Activated T-helper 17 cell treated with anti-CD3 and anti-CD28 coated beads, Interleukin-2, amount 50 U/mL, for 72 hours (primary cell): ENCODE results near the gene PSMB10. TPM values are rescaled to one million over a fixed set of nuclear protein-coding genes. Genes with fewer than 3 reads are reported as not detected.
"Not testable (repeated sequence)": the region's sequence is repeated elsewhere in the genome, so short reads cannot be mapped to it uniquely, and the experiment has no call there.

Source experiments
- ATAC-seq: fragments of 150-1000 bp; cut with Tn5 transposase; replicated peaks from 2 replicates; pipeline ENCODE4 v1.10.0; 2021; ENCODE audit warnings: mild to moderate bottlenecking, moderate library complexity
- H3K27ac Mint-ChIP-seq: one replicate; pipeline ENCODE4 v1.8.0; 2022; ENCODE audit warnings: mixed read lengths
- H3K27me3 Mint-ChIP-seq: one replicate; pipeline ENCODE4 v1.8.0; 2022; ENCODE audit warnings: mixed read lengths
- H3K36me3 Mint-ChIP-seq: one replicate; pipeline ENCODE4 v1.8.0; 2022; ENCODE audit warnings: low read depth, mild to moderate bottlenecking, mixed read lengths
- H3K4me1 Mint-ChIP-seq: one replicate; pipeline ENCODE4 v1.8.0; 2022; ENCODE audit warnings: mixed read lengths
- H3K4me3 Mint-ChIP-seq: one replicate; pipeline ENCODE4 v1.8.0; 2022; ENCODE audit warnings: mild to moderate bottlenecking, mixed read lengths
- H3K9me3 Mint-ChIP-seq: one replicate; pipeline ENCODE4 v1.8.0; 2022; ENCODE audit warnings: mixed read lengths
- total RNA-seq, 2 donors: library from RNA; stranded (reverse); gene quantifications; one replicate each; pipeline ENCODE4 v1.2.3, GENCODE V29; 2022

The PSMB10 gene
- 100 to 1,000 TPM; 201 to 217 TPM for total RNA-seq

- H3K4me1 Mint-ChIP-seq: peaks cover 18% of the 10 kb centered on the region
- peak within 1 kb of the TSS; percentile 81 for H3K4me3 Mint-ChIP-seq
- peaks cover 63% of the 10 kb centered on the region for H3K36me3 Mint-ChIP-seq
- no peaks in the 10 kb centered on the region for H3K9me3 Mint-ChIP-seq
- ATAC-seq: peak; percentile 3
- peak within 1 kb of the TSS; percentile 99 for H3K27ac Mint-ChIP-seq
- H3K27me3 Mint-ChIP-seq: no peaks in the 10 kb centered on the region
Observed at GRCh38 chr16:67936124-67936879, at the start of gene PSMB10. TSS of gene PSMB10 (minus strand) at chr16:67936850. CDS start at chr16:67936749, 101 bp downstream.

- no peaks in the 10 kb centered on the region for H3K9me3 Mint-ChIP-seq
- peaks cover 9% of the 10 kb centered on the region for H3K4me1 Mint-ChIP-seq
- H3K4me3 Mint-ChIP-seq: no peak overlapping the region
- H3K27ac Mint-ChIP-seq: no peak overlapping the region
- H3K27me3 Mint-ChIP-seq: no peaks in the 10 kb centered on the region
- ATAC-seq: no peak
- H3K36me3 Mint-ChIP-seq: no peaks in the 10 kb centered on the region
Observed at GRCh38 chr16:67982011-67982696, 45.5 kb upstream of the PSMB10 start.

DNA sequence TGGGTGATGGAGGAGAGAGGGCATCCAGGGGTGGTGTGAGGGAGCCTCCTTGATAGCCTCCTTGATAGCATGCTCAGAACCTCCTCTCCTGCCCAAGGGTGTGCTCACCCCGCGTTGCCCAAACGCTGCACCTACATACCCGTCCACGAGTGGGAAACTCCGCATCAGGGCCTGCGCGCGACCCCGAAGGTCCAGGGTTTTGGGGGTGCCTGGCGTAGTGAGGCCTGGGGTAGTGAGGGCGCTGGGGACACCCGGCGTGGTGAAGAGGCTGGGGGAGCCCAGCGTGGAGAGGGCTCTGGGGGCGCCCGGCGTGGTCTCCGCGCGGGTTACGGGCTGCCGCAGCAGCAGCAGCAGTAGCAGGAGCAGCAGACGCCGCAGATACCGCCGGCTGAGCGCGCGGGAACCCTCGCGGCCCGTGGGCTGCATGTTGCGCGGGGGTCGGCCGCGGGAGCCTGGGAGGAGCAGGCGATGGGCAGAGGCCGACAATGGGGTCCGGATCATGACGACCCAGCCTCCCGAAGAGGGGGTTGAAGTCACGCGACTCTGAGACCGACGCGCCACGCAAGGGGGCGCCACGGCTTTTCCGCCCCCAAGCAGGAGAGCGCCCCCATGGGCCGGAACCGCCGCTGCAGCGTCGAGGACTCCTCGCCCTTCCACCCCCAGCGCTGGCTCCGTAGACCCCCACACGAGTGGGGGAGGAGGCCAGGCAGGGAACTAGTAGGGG, 43.5 kb upstream of the PSMB10 start, which contains the start of gene DPEP3:
Gene DPEP3, minus strand, starts transcription at position 545 of the 724 bp plus-strand sequence. Its CDS starts 119 bp downstream, at position 426.
- H3K4me3 Mint-ChIP-seq: no peak within 1 kb of the TSS
- ATAC-seq: no peak
- H3K4me1 Mint-ChIP-seq: peaks cover 9% of the 10 kb centered on the region

DNA sequence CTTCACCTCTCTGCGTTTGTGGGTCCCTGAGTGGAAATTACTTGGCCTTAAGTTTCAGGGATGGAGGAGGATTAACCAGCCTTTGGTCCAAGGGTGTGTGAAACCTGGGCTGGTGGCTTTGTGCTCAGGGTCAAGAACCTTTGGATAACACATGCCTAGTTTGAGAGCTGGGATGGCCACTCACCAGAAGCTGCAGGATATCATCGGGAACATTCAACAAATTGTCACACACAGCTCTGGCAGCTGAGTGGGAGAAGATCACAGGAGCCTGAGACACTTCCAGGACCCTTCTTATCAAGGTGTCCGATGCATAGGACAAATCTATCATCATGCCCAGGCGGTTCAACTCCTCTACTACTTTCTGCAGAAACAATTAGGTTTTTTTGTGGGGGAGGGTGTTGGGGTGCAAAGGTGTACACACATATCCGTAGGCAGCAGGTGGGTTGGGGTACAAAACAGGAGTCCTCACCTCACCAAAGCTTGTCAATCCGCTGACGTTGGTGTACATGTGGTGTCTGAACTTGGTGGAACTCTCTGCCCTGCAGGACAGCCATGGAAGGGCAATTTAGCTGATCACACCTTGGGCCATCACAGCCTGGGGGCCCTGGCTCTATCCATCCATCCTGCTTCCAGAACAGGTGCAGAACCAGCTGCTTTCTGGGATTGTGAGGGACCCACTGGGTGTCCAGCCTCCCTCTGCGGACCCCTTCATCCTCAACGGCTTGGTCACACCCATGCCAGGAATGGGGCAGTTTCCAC, 41.0 kb upstream of the PSMB10 start:
- ATAC-seq: no peak
- Mint-ChIP-seq H3K27ac (no peak overlapping the region), H3K36me3 (no peaks in the 10 kb centered on the region), H3K4me1 (no peaks in the 10 kb centered on the region), H3K27me3 (no peaks in the 10 kb centered on the region), H3K4me3 (no peak overlapping the region), H3K9me3 (no peaks in the 10 kb centered on the region)

More for the DNA sequence above, 43.5 kb upstream of the PSMB10 start, which contains the start of gene DPEP3:
- Mint-ChIP-seq H3K36me3 (no peaks in the 10 kb centered on the region), H3K9me3 (no peaks in the 10 kb centered on the region), H3K27me3 (no peaks in the 10 kb centered on the region), H3K27ac (no peak within 1 kb of the TSS)

DNA sequence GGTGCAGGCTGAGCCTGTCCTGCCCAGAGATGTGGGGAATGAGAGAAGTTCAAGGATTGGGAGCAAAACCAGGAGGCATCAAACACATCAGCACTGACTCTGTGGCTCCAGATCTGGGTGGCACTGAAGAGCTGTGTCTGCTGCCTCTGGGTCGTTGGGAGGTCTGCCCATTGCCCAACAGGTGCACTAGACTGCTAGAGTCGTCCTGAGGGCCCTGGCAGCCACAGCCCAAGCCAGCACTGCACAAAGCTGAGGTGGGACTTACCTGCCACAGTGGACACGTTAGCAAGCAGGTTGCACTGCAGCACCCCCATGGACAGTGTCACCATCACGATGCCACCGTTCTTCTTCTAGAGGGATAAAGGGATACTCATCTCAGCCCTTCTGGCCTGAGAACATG, 40.4 kb upstream of the PSMB10 start:
- H3K4me1 Mint-ChIP-seq: no peaks in the 10 kb centered on the region
- no peak overlapping the region for H3K27ac Mint-ChIP-seq
- H3K36me3 Mint-ChIP-seq: no peaks in the 10 kb centered on the region
- H3K9me3 Mint-ChIP-seq: no peaks in the 10 kb centered on the region
- H3K27me3 Mint-ChIP-seq: no peaks in the 10 kb centered on the region
- no peak for ATAC-seq
- no peak overlapping the region for H3K4me3 Mint-ChIP-seq

DNA sequence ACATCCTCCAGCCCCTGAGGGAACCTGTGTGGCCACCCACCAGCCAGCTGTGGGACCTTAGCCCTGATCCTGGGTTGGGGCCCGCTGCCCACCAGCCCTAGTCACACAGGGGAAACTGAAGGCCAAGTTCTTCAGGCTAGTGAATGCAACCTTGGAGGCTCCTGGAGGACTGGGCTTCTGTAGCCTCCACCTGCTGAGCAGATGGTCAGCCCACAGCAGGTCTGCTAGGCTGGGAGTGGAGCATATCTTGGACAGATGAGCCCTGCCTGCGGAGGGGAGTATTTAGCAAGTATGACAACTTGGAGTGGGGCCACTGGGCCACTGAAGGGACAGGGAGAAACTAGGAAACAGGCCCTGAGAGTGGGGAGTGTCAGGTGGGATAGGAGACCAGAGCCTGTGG, 39.6 kb upstream of the PSMB10 start:
- Mint-ChIP-seq H3K36me3 (no peaks in the 10 kb centered on the region), H3K4me1 (no peaks in the 10 kb centered on the region), H3K9me3 (no peaks in the 10 kb centered on the region), H3K27me3 (no peaks in the 10 kb centered on the region), H3K27ac (no peak overlapping the region), H3K4me3 (no peak overlapping the region)
- ATAC-seq: no peak

- no peak for ATAC-seq
- no peak overlapping the region for H3K4me3 Mint-ChIP-seq
- H3K27me3 Mint-ChIP-seq: no peaks in the 10 kb centered on the region
- H3K36me3 Mint-ChIP-seq: no peaks in the 10 kb centered on the region
- no peaks in the 10 kb centered on the region for H3K4me1 Mint-ChIP-seq
- H3K27ac Mint-ChIP-seq: peak overlapping the region; percentile 8
- H3K9me3 Mint-ChIP-seq: no peaks in the 10 kb centered on the region
Observed at GRCh38 chr16:67975321-67976105, 38.9 kb upstream of the PSMB10 start.

GRCh38 chr16:67972285-67972684, 35.6 kb upstream of the PSMB10 start:
- H3K27me3 Mint-ChIP-seq, H3K27ac Mint-ChIP-seq, H3K36me3 Mint-ChIP-seq, H3K9me3 Mint-ChIP-seq, ATAC-seq, H3K4me3 Mint-ChIP-seq: not testable (repeated sequence)
- H3K4me1 Mint-ChIP-seq: peaks cover 12% of the 10 kb centered on the region

GRCh38 chr16:67971111-67971510, 34.5 kb upstream of the PSMB10 start:
- Mint-ChIP-seq H3K36me3 (no peaks in the 10 kb centered on the region), H3K9me3 (no peaks in the 10 kb centered on the region), H3K4me3 (no peak overlapping the region), H3K27me3 (no peaks in the 10 kb centered on the region), H3K4me1 (peaks cover 16% of the 10 kb centered on the region), H3K27ac (no peak overlapping the region)
- ATAC-seq: no peak

DNA sequence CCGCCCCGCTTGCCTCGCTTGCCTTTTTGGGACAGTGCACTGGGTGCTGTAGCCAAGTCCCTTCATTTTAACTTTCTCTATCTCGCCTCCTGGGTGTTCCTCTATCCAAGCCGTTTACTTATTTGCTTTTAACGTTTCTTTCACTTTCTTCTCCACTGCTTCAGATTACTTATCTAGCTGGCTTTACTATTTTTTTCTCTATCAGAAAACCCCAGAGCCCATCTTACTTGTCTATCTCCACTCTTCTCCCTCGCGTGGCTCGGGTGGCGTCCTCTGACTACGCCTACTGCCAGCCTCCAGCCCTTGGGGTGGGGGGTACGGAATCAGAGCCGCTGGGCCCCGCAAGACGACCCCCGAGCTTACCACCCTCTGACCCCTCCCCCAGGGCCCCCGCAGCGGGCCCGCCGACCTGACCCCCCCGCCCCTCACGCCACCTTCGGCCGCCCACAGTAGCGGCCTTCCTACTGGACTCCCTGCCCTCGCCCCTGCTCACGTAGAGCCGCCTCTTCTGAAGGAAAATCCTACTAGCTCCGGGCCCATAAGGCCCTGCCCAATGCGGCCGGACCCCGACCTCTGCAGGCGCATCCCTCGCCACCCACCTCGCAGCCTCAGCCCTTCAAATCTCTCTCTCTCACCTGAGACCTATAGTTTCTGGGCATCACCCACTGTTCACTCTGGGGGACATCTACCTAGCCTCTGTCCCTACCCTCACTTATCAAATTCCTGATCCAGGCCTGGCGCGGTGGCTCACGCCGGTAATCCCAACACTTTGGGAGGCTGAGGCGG, 32.8 kb upstream of the PSMB10 start:
- H3K27ac Mint-ChIP-seq: peak overlapping the region; percentile 86
- H3K36me3 Mint-ChIP-seq: no peaks in the 10 kb centered on the region
- no peaks in the 10 kb centered on the region for H3K9me3 Mint-ChIP-seq
- H3K27me3 Mint-ChIP-seq: no peaks in the 10 kb centered on the region
- no peak for ATAC-seq
- H3K4me1 Mint-ChIP-seq: peaks cover 16% of the 10 kb centered on the region
- H3K4me3 Mint-ChIP-seq: peak overlapping the region; percentile 89

GRCh38 chr16:67968400-67969253, 32.0 kb upstream of the PSMB10 start, which contains the start of gene SLC12A4:
TSS of gene SLC12A4 (minus strand) at chr16:67968637. CDS start at chr16:67968553, 84 bp downstream.
- Mint-ChIP-seq H3K9me3 (no peaks in the 10 kb centered on the region), H3K4me3 (peak within 1 kb of the TSS; percentile 94), H3K36me3 (no peaks in the 10 kb centered on the region), H3K27me3 (no peaks in the 10 kb centered on the region), H3K4me1 (peaks cover 16% of the 10 kb centered on the region), H3K27ac (peak within 1 kb of the TSS; percentile 88)
- peak; percentile 89 for ATAC-seq

DNA sequence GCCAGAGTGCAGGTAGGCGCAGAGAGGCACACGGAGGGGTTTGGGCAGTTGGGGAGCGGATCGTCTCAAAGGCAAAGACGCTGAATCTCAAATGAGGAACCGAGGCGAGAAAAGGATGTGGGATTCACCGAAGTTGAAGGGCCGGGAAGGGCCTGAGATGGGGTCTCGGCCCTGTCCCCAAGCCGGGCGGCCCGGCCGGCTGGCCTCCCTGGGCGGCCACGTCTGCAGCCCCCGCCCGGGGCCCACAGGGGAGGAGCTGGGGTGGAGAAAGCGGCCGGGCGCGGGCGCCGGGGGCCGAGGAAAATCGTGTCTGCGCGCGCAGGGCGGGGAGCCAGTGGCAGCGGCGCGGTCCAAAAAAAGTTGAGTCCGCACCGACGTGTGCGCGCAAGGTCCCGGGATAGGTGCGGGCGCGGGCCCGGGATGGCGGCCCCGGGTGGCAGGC, 31.3 kb upstream of the PSMB10 start:
- Mint-ChIP-seq H3K27ac (peak overlapping the region; percentile 88), H3K27me3 (no peaks in the 10 kb centered on the region), H3K36me3 (no peaks in the 10 kb centered on the region), H3K4me3 (peak overlapping the region; percentile 94), H3K9me3 (no peaks in the 10 kb centered on the region), H3K4me1 (peaks cover 16% of the 10 kb centered on the region)
- peak; percentile 35 for ATAC-seq
